Esophagus muscularis mucosa (tissue), 3 donors: ENCODE measurements around the gene UBE2I.

ENCODE experiments used
- CTCF ChIP-seq, 3 experiments: fragments of 200-600 bp in 2 of 3; fragments of 450-650 bp in 1 of 3; sonication (generic) in 2 of 3; IDR thresholded peaks; one replicate each; pipeline ENCODE4 v1.5.1; 2017 to 2019; ENCODE audit warnings: antibody characterized with exemption in 3 of 3, mild to moderate bottlenecking in 2 of 3, moderate library complexity in 1 of 3
- EP300 ChIP-seq: sonication (generic); formaldehyde crosslinking; IDR thresholded peaks from one replicate; pipeline ENCODE4 v1.6.1; 2017; ENCODE audit warnings: antibody characterized with exemption

DNA sequence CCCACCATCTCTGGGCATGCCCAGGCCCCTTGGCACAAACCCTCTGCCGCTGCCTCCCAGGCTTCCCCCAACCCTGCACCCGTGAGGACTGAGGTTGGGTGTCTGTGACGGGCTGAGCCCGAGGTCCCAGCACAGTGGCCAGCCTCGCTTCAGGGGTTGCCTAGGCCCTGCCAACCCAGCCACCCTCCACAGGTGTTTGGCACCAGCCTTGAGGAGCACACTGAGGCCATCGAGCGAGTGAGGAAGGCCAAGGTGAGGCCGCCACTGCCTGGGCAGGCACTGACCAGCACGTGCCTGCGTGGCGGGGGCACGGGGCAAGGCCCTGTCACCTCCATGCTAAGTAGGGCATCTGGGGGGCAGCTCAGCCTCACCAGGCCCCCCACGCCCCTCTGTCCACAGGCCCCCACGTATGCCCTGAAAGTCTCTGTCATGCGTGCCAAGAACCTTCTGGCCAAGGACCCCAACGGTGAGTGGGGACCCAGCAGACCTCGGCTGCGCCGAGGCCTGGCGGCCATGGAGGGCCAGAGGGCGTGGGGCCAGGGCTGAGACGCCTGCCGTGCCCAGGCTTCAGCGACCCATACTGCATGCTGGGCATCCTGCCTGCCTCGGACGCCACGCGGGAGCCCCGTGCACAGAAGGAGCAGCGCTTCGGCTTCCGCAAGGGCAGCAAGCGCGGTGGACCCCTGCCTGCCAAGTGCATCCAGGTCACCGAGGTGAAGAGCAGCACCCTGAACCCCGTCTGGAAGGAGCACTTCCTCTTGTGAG, 31.5 kb downstream of the UBE2I start:
- TF ChIP-seq CTCF (IDR thresholded peaks at IDR 0.05), result no peak
- TF ChIP-seq EP300, result no peak
